Suppressor macrophage (primary cell): ENCODE data around the gene RPL28.
"Not testable (repeated sequence)": the region's sequence is repeated elsewhere in the genome, so short reads cannot be mapped to it uniquely, and the experiment has no call there.

Experiments
- DNase-seq, 4 experiments: peaks; one replicate each; pipeline ENCODE4 v3.0.0-alpha.2; 2020 to 2022

The RPL28 gene

GRCh38 chr19:55392820-55393761 lies 7.4 kb downstream of the RPL28 start:
- DNase-seq: no peak

GRCh38 chr19:55398200-55398925 lies 12.6 kb downstream of the RPL28 start:
- peak in 3 of 4 experiments; percentile 46 to 58 (median 51) for DNase-seq

GRCh38 chr19:55400281-55401087 lies 14.8 kb downstream of the RPL28 start:
- DNase-seq: no peak

- not testable (repeated sequence) for DNase-seq
Observed at GRCh38 chr19:55401390-55401789, 15.7 kb downstream of the RPL28 start.

- no peak for DNase-seq
Observed at GRCh38 chr19:55402509-55402908, 16.8 kb downstream of the RPL28 start.

GRCh38 chr19:55405638-55406037 lies 19.9 kb downstream of the RPL28 start:
- no peak for DNase-seq

- DNase-seq: no peak
Observed at GRCh38 chr19:55406091-55406825, 20.5 kb downstream of the RPL28 start.

- DNase-seq: peak; percentile 54 to 79 (median 60)
Observed at GRCh38 chr19:55406826-55407549, 21.3 kb downstream of the RPL28 start.

GRCh38 chr19:55407550-55407799 lies 21.7 kb downstream of the RPL28 start, which contains the start of gene UBE2S:
Gene UBE2S, minus strand, starts transcription at chr19:55407788. Its CDS starts 199 bp downstream, at chr19:55407589.
- not testable (repeated sequence) for DNase-seq

GRCh38 chr19:55407800-55408532 lies 22.2 kb downstream of the RPL28 start:
- peak; percentile 99 to 100 (median 100) for DNase-seq

GRCh38 chr19:55408533-55408872 lies 22.8 kb downstream of the RPL28 start:
- no peak for DNase-seq

GRCh38 chr19:55409179-55409578 lies 23.4 kb downstream of the RPL28 start:
- not testable (repeated sequence) for DNase-seq

- no peak for DNase-seq
Observed at GRCh38 chr19:55410168-55410567, 24.4 kb downstream of the RPL28 start.

- peak; percentile 74 to 84 (median 76) for DNase-seq
Observed at GRCh38 chr19:55418185-55418584, 32.5 kb downstream of the RPL28 start.

GRCh38 chr19:55419103-55419502 lies 33.4 kb downstream of the RPL28 start:
- DNase-seq: no peak

GRCh38 chr19:55419624-55420236 lies 34.0 kb downstream of the RPL28 start:
- no peak for DNase-seq

GRCh38 chr19:55421281-55421680 lies 35.5 kb downstream of the RPL28 start:
- DNase-seq: peak in 1 of 4 experiments; percentile 28

GRCh38 chr19:55423225-55424005 lies 37.7 kb downstream of the RPL28 start:
- DNase-seq: no peak

GRCh38 chr19:55424518-55424917 lies 38.8 kb downstream of the RPL28 start:
- no peak for DNase-seq

- no peak for DNase-seq
Observed at GRCh38 chr19:55426042-55426441, 40.3 kb downstream of the RPL28 start.
